AG10803 (cell line): ENCODE measurements around the gene ELFN2.

Experiments used
- DNase-seq: peaks from one replicate; pipeline ENCODE4 v3.0.0; 2010; ENCODE audit warnings: low read depth
- H3K4me3 ChIP-seq: 2 replicates; pipeline ENCODE4 v1.5.1; 2011; ENCODE audit warnings: mild to moderate bottlenecking, low read length, control low read depth
- CTCF ChIP-seq: conservative IDR thresholded peaks from 2 replicates; pipeline ENCODE4 v1.5.1; 2011; ENCODE audit warnings: mild to moderate bottlenecking, low read length, control low read depth, inconsistent platforms

Gene ELFN2

GRCh38 chr22:37419969-37420685 lies 7.2 kb downstream of the ELFN2 start:
- peak overlapping the region; percentile 44 for H3K4me3 ChIP-seq
- DNase-seq, result no peak

GRCh38 chr22:37419370-37419968 lies 7.8 kb downstream of the ELFN2 start:
- no peak for TF ChIP-seq CTCF
- peak overlapping the region; percentile 27; the same call in 1 of the 2 replicates for H3K4me3 ChIP-seq
- DNase-seq, result no peak

More at GRCh38 chr22:37419969-37420685, 7.2 kb downstream of the ELFN2 start:
- TF ChIP-seq CTCF, result no peak

- no peak overlapping the region for H3K4me3 ChIP-seq
- no peak for TF ChIP-seq CTCF
- DNase-seq, result no peak
Measured at GRCh38 chr22:37418627-37419369, 8.5 kb downstream of the ELFN2 start.

- H3K4me3 ChIP-seq, result no peak overlapping the region
- no peak for TF ChIP-seq CTCF
- no peak for DNase-seq
Measured at GRCh38 chr22:37417677-37418348, 9.5 kb downstream of the ELFN2 start.

- TF ChIP-seq CTCF, result no peak
- no peak for DNase-seq
- no peak overlapping the region for H3K4me3 ChIP-seq
Measured at GRCh38 chr22:37417264-37417663, 10.0 kb downstream of the ELFN2 start.

GRCh38 chr22:37416827-37417226 lies 10.5 kb downstream of the ELFN2 start:
- H3K4me3 ChIP-seq, result no peak overlapping the region
- DNase-seq, result no peak
- no peak for TF ChIP-seq CTCF
